ENCODE measurements around the gene ANO4.

GRCh38 chr12:100974341-100974740 is 179.8 kb downstream of the ANO4 start:
- TF ChIP-seq CTCF (IDR thresholded peaks at IDR 0.05; ENCODE audit: borderline replicate concordance, extremely low read depth, low read length, poor library complexity, severe bottlenecking) (no peak), EZH2 (IDR thresholded peaks at IDR 0.05; ENCODE audit: borderline replicate concordance, low read depth, low read length, severe bottlenecking) (no peak)
